ENCODE results near the gene MFSD12.

DNA sequence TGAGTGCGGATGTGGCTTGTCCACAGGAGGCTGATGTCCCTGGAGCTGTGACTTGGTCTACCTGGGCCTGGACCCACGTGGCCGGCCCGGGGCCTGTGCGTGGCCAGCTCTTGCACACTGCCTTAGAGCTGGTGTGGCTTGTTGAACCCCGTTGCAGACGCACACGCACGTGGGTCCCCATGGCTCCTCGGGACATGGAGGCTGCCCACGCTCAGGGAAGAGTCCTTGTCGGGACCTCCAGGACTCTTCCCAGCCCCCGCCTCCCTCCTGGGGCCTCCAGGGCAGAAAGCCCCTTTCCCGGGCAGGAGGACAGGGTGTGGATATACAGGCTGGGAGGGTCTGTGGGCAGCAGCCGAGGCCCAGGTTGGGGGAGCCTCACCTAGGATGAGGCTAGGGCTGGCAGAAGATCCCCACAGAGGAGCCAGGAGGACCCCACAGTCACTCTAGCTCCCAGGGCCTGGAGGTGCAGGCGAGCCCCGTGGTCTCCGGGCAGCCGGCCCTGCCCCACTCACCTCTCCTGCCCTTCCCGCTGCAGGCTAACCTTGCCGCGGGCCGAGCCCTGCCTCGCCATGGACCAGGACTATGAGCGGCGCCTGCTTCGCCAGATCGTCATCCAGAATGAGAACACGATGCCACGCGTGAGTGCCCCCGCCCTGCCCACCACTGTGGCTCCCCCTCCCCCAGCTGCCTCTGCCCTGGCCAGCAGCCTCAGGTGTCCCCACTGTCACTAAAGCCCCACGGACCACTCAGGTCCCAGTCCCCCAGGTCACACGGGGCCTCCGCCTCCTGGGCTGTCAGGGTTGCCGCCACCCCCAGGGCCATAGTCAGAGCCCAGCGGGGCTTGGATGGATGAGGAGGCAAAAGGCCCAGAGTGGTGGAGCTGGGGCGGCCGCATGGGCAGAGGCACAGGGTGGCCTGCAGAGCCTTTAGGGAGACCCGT, 34.7 kb downstream of the MFSD12 start:
- TF ChIP-seq, protein P1, sequence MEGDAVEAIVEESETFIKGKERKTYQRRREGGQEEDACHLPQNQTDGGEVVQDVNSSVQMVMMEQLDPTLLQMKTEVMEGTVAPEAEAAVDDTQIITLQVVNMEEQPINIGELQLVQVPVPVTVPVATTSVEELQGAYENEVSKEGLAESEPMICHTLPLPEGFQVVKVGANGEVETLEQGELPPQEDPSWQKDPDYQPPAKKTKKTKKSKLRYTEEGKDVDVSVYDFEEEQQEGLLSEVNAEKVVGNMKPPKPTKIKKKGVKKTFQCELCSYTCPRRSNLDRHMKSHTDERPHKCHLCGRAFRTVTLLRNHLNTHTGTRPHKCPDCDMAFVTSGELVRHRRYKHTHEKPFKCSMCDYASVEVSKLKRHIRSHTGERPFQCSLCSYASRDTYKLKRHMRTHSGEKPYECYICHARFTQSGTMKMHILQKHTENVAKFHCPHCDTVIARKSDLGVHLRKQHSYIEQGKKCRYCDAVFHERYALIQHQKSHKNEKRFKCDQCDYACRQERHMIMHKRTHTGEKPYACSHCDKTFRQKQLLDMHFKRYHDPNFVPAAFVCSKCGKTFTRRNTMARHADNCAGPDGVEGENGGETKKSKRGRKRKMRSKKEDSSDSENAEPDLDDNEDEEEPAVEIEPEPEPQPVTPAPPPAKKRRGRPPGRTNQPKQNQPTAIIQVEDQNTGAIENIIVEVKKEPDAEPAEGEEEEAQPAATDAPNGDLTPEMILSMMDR (IDR thresholded peaks at IDR 0.05), result no peak
- no peak for TF ChIP-seq ZFX (IDR thresholded peaks at IDR 0.05; ENCODE audit: borderline replicate concordance)

Measured in 22Rv1 (cell line).